ENCODE results near the gene TOPAZ1.

- TF ChIP-seq POLR2AphosphoS5 (IDR thresholded peaks at IDR 0.05; ENCODE audit: low read depth, low read length) (no peak), POLR2A (IDR thresholded peaks at IDR 0.05; ENCODE audit: low read depth, low read length) (no peak), TAF1 (IDR thresholded peaks at IDR 0.05; ENCODE audit: borderline replicate concordance, low read depth, low read length) (no peak)
These were observed 6.5 kb downstream of the TOPAZ1 start for GRCh38 chr3:44248152-44248551.
